Right atrium auricular region (tissue), 2 donors: Measurements from ENCODE around the gene SLCO4A1. TPM values are rescaled to one million over a fixed set of nuclear protein-coding genes. Genes with fewer than 3 reads are reported as not detected.
"Not testable (repeated sequence)": the region's sequence is repeated elsewhere in the genome, so short reads cannot be mapped to it uniquely, and the experiment has no call there.

Experiments
- DNase-seq: peaks from one replicate; pipeline ENCODE4 v3.0.0-alpha.2; 2019; ENCODE audit warnings: low spot score
- H3K27ac ChIP-seq, 2 donors: fragments of 200-600 bp; sonication (generic); 1 replicate in 1 of 2; 2 replicates in 1 of 2; pipeline ENCODE4 v1.5.1; 2016 to 2019
- H3K27me3 ChIP-seq, 2 donors: fragments of 200-600 bp; sonication (generic); one replicate each; pipeline versions ENCODE4 v1.5.1 to v1.6.0; 2017 to 2019
- H3K36me3 ChIP-seq: fragments of 200-600 bp; sonication (generic); one replicate; pipeline ENCODE4 v1.5.1; 2016
- H3K4me1 ChIP-seq, 2 donors: fragments of 200-600 bp; sonication (generic); one replicate each; pipeline versions ENCODE4 v1.5.1 to v1.6.0; 2017 to 2019
- H3K4me3 ChIP-seq, 2 donors: fragments of 200-600 bp; sonication (generic); 1 replicate in 1 of 2; 2 replicates in 1 of 2; pipeline ENCODE4 v1.5.1; 2017 to 2019; ENCODE audit warnings: mild to moderate bottlenecking in 1 of 2, moderate library complexity in 1 of 2
- H3K9me3 ChIP-seq, 2 donors: fragments of 200-600 bp; sonication (generic); one replicate each; pipeline ENCODE4 v1.5.1; 2019
- total RNA-seq, 2 donors: library from RNA; depleted of rRNA; stranded (reverse); fragments of >200 nt; gene quantifications; one replicate each; pipeline ENCODE4 v1.1.0, GENCODE V29; 2016
- TF ChIP-seq, protein P1 (sequence below), 2 donors: fragments of 200-600 bp; sonication (generic); IDR thresholded peaks; one replicate each; pipeline ENCODE4 v1.5.1; 2019; ENCODE audit warnings: antibody characterized with exemption in 2 of 2

SLCO4A1 gene
- total RNA-seq, 2 donors from 2014 or later: 13.4 to 19.8 TPM

DNA sequence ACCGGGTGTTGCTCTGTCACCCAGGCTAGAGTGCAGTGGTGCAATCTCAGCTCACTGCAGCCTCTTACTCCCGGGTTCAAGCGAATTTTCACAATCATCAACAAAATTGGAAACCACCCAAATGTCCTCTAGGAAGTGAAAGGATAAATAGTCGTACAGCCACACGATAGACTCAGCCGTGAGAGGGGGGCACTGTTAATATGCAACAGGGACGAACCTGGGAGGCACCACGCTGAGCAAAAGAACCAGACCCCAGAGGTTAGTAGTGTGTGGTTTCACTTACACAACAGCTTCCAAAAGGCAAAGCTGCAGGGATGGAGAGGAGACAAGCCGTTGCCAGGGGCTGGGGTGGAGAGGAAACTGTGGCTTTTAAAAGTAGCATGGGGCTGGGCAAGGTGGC, 36.2 kb downstream of the SLCO4A1 start:
- TF ChIP-seq, protein P1, sequence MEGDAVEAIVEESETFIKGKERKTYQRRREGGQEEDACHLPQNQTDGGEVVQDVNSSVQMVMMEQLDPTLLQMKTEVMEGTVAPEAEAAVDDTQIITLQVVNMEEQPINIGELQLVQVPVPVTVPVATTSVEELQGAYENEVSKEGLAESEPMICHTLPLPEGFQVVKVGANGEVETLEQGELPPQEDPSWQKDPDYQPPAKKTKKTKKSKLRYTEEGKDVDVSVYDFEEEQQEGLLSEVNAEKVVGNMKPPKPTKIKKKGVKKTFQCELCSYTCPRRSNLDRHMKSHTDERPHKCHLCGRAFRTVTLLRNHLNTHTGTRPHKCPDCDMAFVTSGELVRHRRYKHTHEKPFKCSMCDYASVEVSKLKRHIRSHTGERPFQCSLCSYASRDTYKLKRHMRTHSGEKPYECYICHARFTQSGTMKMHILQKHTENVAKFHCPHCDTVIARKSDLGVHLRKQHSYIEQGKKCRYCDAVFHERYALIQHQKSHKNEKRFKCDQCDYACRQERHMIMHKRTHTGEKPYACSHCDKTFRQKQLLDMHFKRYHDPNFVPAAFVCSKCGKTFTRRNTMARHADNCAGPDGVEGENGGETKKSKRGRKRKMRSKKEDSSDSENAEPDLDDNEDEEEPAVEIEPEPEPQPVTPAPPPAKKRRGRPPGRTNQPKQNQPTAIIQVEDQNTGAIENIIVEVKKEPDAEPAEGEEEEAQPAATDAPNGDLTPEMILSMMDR (IDR thresholded peaks at IDR 0.05): no peak
- no peak for DNase-seq
- H3K4me1 ChIP-seq: no peaks in the 10 kb centered on the region
- H3K4me3 ChIP-seq: no peak overlapping the region
- H3K36me3 ChIP-seq: no peaks in the 10 kb centered on the region
- no peak overlapping the region for H3K27ac ChIP-seq
- H3K27me3 ChIP-seq: no peaks in the 10 kb centered on the region
- peaks cover 0 to 13% of the 10 kb centered on the region in 2 donors for H3K9me3 ChIP-seq

DNA sequence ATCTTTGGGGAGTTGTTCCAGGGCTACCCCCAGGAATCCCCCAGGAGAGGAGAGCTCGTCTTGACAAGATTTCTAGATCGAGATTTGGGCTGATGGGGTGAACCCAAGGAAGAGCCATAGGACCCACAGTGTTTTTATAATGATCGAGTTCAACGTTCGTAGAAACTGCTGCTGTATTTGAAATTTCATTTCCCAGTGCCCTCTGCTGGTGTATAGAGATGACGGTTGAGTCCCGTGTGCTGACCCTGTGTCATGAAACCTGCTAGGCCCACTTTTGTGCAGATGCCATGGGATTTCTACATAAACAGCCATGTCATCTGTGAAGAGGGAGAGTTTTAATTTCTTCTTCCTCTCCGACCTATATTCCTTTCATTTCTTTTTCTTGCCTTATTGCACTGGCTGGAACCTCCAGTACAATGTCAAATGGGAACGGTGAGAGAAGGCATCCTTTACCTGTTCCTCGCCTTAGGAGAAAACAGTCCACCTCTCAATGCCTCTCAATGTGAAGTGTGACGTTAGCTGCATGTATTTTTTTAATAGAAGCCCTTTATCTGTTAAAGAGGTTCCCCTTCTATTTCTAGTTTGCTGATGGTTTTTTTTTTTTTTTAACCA, 37.8 kb downstream of the SLCO4A1 start:
- TF ChIP-seq, protein P1 (IDR thresholded peaks at IDR 0.05): no peak
- DNase-seq: no peak
- Histone ChIP-seq H3K27me3 (no peaks in the 10 kb centered on the region), H3K36me3 (no peaks in the 10 kb centered on the region), H3K4me3 (no peak overlapping the region), H3K27ac (no peak overlapping the region), H3K4me1 (no peaks in the 10 kb centered on the region), H3K9me3 (peaks cover 0 to 13% of the 10 kb centered on the region in 2 donors)

DNA sequence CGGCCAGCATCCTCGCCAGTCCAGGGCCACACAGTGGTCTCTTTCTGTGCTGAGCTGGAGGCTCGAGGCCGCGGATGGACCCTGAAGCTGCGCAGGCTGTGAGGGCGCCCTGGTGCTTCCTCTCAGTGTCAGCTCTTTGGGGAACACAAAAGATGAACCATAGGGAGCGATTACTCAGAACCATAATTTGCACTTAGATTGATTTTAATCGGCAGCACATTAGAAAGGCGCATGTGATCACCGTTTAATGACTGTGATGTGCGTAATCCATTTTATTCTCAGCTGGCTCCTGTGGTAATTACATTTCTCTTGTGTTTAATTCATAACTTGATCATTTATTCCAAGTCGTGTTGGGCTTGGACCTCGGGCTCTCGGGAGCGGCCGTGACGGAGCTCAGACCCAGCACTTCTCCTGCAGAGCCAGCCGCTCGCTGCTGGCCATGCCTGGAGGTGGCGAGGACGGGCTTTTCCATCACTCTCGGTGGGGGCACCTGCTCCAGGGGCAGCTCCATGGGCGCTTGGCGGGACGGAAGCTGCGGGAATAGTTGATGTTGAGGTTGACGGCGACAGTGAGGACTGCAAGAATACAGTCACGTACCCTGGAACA, 40.7 kb downstream of the SLCO4A1 start:
- Histone ChIP-seq H3K27me3 (no peaks in the 10 kb centered on the region), H3K4me3 (no peak overlapping the region), H3K4me1 (peaks cover 0 to 11% of the 10 kb centered on the region in 2 donors), H3K36me3 (no peaks in the 10 kb centered on the region), H3K27ac (no peak overlapping the region), H3K9me3 (peaks cover 0 to 13% of the 10 kb centered on the region in 2 donors)
- TF ChIP-seq, protein P1 (IDR thresholded peaks at IDR 0.05): no peak
- DNase-seq: no peak

DNA sequence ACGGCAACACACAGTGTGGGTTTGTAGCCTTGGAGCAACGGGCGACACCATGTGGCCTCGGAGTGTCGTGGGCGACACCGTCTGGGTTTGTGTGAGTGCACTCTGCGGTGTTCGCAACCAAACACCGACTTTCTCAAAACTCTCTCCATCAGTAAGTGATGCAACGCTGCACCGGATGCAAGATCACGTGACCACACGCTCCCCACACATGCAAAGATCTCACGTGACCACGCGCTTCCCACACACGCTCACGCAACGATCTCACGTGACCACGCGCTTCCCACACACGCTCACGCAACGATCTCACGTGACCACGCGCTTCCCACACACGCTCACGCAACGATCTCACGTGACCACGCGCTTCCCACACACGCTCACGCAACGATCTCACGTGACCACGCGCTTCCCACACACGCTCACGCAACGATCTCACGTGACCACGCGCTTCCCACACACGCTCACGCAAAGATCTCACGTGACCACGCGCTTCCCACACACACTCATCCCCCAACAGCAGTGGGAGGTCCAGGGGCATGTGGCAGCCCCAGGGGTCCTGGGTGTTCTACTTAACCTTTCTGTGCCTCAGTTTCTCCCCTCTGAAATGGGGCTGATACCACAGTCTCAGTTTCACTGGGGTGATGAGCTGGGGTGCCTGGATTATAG, 41.5 kb downstream of the SLCO4A1 start:
- not testable (repeated sequence) for H3K4me3 ChIP-seq, H3K36me3 ChIP-seq, H3K27ac ChIP-seq, DNase-seq, H3K27me3 ChIP-seq
- peaks cover 0 to 11% of the 10 kb centered on the region in 2 donors for H3K4me1 ChIP-seq
- peaks cover 0 to 13% of the 10 kb centered on the region in 2 donors for H3K9me3 ChIP-seq

DNA sequence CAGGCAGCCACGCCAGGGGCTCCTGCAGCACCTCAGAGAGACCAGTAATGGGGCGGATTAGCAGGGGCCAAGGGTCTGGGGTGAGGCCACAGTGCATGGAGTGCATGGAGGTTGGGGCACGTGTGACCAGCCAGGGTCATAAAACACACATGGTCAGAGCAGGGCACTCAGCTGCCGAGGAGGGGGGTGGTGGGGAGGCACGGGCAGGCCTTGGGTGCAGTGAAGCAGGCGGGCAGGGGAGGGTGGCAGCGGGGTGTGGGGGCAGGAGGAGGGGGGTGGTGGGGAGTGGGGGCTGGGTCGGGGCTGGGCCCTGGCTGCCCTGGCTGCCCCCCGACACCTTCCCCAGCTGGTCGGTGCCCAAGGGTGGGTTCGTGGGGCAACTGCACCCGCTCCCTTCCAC, 42.7 kb downstream of the SLCO4A1 start:
- Histone ChIP-seq H3K4me1 (peaks cover 0 to 11% of the 10 kb centered on the region in 2 donors), H3K36me3 (no peaks in the 10 kb centered on the region), H3K9me3 (peaks cover 0 to 7% of the 10 kb centered on the region in 2 donors), H3K27me3 (no peaks in the 10 kb centered on the region), H3K4me3 (no peak overlapping the region), H3K27ac (no peak overlapping the region)
- DNase-seq: no peak
- TF ChIP-seq, protein P1 (IDR thresholded peaks at IDR 0.05): no peak

DNA sequence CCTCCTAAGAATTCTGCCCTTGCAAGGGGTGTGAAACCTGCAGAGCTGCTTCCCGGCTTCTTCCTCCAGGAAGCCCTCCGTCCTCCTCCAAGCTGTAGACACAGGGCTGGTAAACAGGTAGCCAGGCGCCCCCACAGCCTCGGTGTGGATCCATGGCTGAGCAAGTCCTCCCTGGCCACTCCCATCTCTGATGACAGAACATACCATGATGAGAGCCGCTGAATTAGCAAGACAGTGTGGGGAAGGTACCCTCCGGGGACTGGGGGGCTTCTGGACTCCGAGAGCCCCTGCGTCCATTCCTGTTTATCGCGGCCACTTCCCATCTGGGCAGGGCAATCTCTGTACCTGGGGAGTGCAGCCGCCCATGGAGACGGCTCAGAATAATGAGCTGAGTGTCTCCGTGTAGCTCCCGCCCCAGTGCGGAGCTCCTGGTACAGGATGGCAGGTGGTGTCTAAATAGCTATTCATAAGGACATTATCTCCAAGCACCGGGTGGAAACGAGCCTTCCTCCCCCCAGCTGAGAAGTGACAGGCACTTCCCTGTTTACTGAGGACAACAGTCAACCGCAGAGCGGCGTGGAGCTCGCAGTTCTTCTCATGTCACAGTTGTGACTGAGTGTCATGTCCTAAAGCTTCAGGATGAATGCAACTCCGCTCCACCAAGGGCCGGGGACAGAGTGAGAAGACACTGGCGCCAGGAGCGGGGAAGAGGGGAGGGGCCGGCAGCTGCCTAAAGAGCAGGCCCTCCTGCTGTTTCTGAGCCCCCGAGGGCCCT, 43.7 kb downstream of the SLCO4A1 start:
- no peak overlapping the region for H3K27ac ChIP-seq
- H3K27me3 ChIP-seq: no peaks in the 10 kb centered on the region
- TF ChIP-seq, protein P1 (IDR thresholded peaks at IDR 0.05): no peak
- no peaks in the 10 kb centered on the region for H3K9me3 ChIP-seq
- no peak overlapping the region for H3K4me3 ChIP-seq
- H3K36me3 ChIP-seq: no peaks in the 10 kb centered on the region
- H3K4me1 ChIP-seq: peaks cover 0 to 11% of the 10 kb centered on the region in 2 donors
- DNase-seq: peak; percentile 70
